UCSD-AML1 (cell line): ENCODE results near the gene ZNF750.
A peak's percentile ranks its signal among the peaks of the same experiment; 100 is the strongest.

Experiments used
- DNase-seq: peaks from one replicate; lab custom pipeline; 2025; ENCODE audit not compliant: unreplicated experiment; lab: John Stamatoyannopoulos, UW

Gene ZNF750

DNA sequence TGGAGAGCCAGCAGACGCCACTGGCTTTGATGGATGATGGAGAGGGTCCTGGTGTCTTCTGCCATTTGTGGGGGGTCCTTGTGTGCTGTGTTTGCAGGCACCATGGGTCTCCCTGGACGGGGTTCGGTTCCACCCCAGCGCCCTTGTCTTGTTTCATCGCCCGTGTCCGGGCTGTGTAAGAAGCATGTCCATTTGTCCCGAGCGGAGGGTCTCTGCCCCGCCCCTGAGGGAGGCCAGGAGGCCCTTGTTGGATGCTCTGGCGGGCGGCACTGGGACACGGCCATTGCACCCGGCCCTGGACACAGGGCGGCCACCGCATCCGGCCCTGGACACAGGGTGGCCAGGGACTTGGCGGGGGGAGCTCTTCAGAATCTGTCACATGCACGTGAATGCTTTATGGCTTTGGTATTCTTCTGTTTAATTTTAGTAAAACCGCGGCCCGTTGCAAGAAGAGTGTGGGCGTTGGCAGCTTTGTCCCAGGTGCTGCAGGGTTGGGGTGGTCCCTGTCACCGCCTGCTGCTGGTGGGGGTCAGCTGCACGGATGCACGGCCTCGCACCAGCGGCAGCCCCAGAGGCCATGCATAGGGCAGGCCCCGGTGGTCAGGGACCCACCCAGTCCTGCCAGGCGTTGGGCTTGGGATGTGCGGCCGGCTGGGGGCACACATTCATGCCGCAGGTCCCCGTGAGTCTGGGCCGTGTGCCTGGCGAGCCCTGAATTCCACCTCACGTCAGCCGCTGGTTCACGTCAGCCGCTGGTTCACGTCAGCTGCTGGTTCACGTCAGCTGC, 21.0 kb upstream of the ZNF750 start:
- no peak for DNase-seq

DNA sequence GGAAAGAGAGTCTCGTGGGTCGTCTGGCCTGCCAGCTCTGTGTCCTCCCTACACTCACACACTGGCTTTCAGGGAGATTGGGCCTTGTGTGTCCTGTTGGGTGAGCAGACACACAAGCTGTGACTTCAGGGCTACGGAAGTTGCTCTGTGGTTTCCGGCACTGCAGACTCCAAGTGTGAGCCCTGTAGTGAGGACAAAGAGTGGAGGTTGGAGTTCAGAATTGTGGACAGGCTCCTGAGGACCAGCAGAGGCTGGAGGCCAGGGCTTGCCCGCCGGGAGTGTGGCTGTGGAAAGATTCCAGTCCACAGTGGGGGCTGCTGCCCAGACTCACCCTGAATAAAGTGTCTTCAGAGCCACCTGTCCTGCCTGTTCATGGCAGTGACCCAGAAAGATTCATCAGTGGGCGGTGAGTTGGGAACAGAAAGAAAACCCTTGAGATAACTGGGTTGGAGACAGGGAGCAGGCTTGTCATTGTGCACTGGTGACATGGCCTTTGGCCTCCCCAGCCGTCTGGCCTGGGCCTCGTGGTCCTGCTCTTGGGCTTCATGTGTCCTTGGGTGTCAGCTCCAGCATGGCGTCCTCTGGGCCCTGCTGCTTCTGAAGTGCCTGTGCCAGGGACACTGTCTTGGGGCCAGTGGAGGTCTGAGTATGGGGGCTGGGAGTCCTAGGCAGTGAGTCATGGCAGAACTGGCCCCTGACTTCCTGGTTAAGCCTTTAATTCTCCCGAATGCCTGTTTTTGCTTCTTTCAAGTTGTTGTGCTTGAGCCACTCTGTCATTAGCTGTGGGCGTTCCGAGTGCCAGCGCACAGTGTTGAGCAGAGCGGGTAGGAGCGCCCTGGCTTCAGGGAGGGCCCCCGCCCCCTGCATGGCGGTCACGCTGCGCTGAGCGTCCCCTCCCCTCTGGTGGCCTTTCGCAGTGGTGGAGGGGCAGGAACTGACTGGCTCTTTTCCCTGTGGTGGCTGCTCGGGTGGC, 19.9 kb upstream of the ZNF750 start:
- peak; percentile 88 for DNase-seq

DNA sequence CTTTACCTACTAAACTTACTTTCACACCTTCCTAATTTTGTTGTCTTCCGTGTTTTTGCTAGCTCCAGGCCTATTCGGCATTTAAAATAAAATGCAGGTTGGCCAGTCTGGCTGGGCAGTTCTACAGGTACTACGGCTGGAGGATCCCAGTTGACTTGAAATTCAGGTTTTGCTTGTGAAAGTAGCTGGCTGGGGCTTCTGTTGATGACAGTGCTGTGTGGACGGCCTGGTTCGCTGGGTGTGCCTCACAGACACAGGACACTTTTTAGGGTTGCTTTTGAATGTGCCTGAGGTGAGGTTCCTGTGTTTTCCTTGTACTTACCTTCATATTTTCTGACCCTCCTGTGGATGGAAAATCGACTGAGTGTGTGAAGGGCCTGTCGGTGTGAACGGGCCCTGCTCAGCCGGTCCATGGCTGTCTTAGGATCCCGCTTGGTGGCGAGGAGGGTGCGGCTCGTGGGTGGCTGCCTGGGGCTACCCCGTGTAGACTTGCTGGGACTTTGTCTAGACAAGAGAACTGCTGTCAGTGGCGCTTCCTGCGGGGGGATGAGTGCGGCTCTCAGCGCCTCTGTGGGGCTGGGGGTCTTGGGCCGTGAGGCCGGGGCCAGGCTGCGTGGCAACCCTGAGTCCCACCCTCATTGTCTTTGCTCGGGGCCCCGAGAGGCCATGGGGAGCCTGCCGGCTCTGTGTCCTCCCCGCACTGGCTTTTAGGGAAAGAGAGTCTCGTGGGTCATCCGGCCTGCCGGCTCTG, 18.7 kb upstream of the ZNF750 start:
- DNase-seq = no peak

DNA sequence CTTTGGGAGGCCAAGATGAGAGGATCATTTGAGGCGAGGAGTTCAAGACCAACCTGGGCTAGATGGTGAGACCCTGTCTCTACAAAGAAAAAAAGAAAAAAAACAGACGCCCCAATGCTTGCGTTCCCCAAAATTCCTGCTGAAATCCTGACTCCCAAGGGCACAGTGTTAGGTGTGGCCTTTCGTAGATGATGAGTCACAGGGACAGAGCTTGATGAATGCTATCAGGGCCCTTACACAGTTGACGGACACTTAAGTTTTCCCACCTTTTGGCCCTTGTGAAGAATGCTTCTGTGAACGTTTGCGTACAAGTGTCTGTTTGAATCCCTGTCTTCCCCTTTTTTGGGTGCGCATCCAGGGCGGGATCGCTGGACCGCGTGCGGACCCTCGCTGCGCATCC, 16.5 kb upstream of the ZNF750 start:
- DNase-seq = no peak

DNA sequence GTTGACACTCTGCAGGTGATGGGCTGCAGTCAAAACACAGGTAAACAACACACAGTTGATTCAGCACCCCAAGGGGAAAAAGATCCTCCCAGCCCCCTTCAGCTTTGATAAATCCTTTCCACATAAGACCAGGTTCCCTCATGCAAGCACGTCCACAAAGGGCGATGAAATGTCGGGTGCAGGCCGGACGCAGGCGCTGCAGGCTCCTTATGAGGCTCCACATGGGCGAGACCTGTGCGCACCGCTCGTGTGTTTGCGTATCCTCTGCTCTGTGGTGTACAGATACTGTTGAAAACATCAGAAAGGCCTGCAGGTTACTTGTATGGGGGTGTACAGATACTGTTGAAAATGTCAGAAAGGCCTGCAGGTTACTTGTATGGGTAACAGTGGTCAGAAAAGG, 14.4 kb upstream of the ZNF750 start:
- DNase-seq = no peak

DNA sequence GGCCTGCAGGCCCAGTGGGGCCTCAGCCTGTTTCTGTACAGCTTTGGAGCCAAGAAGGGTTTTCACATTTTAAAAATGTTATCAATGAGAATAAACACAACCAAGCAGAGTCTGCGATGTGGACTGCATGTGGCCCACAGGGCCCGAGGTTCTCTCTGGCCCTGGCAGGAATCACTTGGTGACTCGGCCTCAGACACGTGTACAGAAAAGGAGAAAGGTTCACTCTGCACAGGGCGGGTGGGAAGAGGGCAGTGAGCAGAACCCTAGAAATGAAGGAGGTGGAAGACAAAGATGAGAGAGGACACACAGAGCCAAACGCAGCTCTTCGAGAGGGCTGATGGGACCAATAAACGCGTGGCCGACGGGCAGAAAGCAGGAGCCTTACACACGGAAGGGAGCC, 11.6 kb upstream of the ZNF750 start:
- DNase-seq = no peak

DNA sequence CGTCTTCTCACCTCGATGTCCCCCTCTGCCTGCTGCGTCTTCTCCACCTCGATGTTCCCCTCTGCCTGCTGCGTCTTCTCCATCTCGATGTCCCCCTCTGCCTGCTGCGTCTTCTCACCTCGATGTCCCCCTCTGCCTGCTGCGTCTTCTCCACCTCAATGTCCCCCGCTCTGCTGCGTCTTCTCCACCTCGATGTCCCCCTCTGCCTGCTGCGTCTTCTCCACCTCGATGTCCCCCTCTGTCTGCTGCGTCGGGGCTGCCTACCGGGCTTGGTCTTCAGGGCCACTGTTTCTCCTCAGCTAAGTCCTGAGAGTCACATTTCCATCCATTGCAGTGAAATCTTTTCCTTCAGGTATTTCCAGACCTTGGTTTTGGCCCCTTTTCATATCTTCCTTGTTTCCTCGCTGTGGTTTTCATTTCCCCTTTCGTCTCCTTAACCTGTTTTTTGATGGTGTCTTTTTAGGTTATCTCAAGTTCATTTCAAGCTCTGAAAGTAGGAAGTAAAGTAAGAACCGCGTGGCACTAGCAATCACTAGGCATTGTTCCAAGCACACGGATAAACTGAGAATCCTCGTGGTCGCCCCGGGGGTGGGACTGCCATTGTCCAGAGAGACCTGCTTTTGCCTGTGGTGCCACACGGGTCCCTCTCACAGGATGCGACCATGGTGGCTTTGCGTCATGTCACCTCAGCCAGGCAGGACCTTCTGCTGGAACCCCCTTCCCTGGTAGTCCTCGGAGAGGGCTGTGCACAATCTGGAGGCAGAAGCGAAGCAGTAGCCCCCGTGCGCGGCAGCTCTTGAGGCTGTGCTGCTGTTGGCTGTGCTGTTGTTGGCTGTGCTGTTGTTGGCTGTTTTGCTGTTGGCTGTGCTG, 9.5 kb upstream of the ZNF750 start:
- no peak for DNase-seq

DNA sequence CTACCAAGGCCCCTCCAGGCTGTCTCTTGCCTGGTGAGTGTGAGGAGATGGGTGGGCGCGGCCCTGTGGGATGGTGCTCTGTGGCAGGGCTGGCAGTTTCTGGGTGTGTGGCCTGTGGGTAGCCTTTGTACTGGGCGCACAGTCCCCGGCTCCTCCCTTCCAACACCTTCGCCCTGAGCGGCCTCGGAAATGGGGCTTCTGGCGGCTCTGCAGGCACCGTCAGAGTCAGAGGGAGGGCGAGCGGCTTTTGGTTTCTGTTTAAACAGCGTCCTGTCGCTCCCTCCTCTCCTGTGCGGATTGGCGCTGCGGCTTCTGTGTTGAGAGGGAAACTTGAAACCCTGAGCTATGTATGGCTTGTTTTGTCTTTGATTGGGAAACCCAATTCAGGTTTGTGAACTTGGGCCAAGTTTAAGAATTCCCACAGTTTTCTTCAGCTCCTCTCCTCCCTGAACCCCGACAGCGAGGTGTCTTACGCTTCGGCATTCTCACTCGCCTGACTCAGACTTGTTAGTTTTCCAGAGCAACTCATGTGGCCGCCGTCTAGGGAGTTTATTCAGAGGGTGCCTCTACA, 8.3 kb upstream of the ZNF750 start:
- no peak for DNase-seq

DNA sequence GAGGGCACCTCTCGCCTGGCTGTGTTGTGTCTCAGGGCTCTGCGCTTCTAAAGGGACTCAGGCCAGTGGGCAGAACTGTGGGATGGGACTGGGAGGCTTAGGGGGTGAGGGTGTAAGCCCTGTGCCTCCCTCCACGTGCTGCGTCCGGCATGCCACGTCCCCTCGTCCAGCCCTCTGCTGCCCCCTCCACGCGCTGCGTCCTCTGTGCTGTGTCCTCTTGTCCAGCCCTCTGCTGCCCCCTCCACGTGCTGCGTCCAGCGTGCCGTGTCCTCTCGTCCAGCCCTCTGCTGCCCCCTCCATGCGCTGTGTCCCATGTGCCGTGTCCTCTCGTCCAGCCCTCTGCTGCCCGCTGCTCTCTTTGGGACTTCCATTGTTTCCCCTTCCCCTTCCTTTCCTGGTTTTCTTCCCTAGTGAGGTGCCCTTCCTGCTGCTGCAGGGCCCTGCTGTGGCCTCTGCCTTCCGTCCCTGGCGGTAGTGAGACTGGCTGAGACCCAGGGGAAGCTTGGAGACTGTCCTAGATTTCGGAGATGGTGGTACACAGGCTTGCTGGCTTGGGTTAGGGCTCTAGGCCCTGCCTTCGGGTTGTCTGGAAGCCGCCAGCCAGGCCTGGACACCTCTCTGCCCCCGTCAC, 6.4 kb upstream of the ZNF750 start:
- DNase-seq = no peak

DNA sequence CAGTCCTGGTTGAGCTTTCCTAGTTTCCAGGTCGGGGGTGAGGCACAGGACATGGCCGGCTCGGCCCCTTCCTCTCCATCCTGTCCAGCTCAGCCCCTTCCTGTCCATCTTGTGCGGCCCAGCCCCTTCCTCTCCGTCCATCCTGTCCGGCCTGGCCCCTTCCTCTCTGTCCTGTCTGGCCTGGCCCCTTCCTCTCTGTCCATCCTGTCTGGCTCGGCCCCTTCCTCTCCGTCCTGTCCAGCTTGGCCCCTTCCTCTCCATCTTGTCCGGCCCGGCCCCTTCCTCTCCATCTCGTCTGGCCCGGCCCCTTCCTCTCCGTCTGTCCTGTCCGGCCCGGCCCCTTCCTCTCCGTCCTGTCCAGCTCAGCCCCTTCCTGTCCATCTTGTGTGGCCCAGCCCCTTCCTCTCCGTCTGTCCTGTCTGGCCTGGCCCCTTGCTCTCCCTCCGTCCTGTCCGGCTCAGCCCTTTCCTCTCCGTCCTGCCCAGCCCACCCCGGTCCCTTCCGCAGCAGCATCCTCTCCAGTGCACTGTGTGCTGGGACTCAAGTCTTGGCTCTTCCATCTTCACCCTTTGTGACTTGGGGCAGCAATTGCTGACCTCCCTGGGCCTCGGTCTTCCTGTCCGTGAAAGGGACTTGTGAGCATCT, 5.5 kb upstream of the ZNF750 start:
- no peak for DNase-seq

DNA sequence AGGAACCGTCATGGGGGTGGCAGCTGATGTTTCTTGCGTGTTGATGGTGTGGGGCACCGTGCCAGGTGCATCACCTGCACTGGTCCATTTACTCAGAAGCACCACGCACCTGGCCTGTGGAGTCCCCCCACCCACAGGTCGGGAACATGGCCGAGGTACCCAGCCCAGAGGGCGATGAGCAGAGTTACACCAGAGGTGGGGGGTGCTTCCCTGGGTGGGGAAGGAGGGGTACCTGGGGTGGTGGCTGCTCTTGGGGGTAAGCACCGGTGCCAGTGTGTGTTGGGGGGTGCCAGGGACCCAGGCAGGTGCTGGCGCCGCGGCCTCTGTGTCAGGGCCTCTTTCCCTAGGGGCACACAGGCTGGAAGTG, 5.0 kb upstream of the ZNF750 start:
- no peak for DNase-seq

DNA sequence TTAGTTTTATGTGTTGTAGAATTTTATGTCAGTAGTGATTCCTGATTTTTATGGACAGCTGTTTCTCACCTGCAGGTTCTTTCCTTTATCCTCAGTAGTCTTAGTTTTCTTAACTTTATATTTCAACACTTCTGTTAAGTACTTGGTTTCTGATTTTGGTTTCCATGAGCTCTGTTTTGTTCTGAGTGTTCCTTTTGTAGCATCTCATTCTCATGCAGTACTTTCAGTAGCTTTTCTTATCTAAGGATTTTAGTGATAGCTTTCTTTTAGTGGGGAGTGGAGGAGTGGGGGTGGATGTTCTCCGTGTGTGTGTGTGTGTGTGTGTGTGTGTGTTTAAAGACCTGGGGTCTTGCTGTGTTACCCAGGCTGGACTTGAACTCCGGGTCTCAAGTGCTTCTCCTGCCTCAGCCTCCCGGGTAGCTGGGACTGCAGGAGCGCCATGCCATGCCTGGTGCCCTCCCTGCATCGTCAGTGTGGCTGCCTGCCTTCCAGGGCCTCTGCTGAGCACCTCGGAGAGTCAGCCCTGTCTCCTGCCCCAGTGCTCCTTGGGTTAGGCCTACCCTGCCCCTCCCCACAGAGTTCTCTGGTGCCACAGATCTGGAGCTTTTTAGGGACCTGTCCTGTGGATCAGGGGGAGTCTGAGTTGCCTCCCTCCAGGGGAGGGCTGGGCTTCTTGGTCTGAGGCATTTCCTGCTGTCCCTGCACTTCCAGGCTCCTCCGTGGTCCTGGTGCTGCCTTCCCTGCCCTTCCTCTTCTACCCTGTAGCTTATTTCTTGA, 4.3 kb upstream of the ZNF750 start:
- no peak for DNase-seq

DNA sequence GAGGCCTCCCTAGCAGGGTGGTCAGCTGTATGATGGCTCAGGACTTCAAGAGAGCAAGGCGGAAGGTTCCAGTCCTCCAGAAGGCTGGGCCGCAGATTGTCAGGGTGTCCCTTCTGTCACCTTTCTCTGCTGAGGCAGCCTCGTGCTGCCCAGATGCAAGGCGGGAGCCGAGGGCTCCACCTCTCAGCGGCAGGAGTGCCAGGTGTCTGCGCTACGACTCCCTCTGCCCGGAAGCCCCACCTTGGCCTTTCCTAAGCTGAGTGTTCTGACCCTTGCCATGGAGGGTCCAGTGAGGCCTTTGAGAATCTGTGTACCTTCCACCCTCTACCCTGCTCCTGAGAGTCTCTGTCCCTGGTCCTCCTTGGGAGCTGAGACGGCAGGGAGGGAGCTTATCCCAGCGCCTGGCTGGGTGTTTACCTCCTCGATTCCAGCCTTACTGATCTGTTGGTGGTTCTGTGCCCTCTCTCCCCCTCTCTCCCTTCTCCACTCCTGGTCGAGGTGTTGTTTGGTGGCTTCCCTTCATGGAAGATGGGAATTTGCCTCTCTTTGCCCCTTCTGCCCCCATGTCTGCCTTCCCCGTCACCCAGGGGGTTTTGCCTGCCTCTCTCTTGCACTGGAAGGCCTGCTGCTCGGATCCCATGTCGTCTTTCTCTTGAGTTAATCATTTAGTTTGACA, 2.2 kb upstream of the ZNF750 start:
- no peak for DNase-seq

DNA sequence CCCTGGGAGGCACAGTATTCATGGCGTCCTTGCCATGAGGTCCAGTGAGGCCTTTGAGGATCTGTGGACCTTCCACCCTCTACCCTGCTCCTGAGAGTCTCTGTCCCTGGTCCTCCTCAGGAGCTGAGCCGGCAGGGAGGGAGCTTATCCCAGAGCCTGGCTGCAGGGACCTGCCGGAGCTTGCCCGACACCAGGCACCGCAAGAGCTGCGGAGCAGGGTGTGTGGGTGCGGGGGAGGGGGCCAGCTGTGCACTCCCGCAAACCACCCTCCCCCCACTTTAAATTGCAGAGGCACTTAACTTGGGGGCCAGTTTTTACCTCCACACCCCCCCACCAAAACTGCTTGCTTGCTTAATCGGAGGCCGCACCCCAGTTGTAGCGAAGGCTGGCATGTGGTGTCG, 609 bp upstream of the ZNF750 start:
- no peak for DNase-seq

DNA sequence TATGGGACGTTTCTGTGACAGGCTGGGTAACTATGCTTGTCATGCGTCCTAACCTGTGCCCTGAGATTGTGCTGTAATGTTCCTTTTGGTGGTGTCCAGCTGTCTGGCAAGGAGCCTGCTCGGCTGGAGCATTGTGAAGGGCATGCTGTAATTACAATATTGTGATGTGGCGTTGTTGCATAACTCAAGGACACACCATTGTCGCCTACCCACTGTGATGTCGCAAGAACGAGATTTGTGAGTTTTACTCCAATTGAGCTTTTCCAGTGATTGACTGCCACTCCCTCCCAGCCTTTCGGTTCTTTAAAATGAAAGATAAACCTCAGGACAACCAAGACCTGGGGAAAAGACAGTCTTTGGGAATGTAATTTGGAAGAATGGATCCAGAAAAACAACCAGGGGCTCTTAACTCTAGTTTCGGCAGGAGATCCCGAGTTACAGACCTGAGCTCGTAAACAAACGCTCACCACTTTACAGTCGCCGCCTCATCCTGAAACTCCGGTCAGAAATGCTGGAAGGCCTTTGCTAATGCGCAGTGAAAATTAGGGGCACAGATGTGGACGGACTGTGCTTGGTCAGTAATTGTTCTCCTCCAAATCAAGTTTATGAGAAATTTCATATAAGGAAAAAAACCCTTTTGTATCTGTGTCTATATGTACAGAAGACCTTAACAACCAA, 1.3 kb downstream of the ZNF750 start:
- DNase-seq = no peak

DNA sequence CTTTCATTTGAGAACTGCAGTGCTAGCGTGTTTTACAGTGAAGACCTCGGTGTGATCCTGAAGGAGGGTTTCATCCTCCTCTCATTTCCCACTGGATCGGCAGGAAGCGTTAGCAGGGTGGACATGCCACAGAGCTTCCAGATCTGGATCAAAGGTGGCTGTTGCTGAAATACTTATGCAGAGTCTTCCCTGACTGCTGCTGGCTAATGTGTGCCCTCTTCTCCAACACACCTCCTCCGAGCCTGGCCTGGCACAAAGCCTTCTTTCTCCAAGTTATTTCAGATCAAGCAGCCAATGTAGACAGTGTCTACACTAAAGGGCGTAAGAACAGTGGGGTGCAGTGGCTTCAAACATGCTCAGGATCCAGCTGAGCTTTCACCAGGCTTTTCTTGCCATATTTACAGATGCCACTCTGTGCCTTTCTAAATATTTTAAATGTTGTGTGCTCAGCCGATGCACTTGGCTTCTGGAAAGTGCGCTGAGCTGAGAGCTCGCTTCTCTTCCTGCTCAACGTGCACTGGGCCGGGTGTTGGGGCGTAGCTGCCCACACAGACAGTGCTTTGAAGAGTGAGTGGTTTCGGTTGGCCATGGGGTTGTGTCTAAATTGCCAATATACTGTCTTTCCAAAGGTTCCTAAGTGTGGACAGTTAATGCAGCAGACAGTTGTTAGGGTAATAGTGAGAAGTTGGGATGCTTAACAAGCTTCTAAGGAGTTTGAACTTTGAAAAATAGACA, 2.1 kb downstream of the ZNF750 start:
- no peak for DNase-seq
